GM18517 (cell line): ENCODE results near the gene ASIC4.

ENCODE experiments used
- ATAC-seq: cut with Tn5 transposase; IDR thresholded peaks from one replicate; pipeline ENCODE4 v1.9.1; 2021; ENCODE audit warnings: mild to moderate bottlenecking, moderate library complexity; ENCODE audit not compliant: unreplicated experiment

ASIC4 gene

DNA sequence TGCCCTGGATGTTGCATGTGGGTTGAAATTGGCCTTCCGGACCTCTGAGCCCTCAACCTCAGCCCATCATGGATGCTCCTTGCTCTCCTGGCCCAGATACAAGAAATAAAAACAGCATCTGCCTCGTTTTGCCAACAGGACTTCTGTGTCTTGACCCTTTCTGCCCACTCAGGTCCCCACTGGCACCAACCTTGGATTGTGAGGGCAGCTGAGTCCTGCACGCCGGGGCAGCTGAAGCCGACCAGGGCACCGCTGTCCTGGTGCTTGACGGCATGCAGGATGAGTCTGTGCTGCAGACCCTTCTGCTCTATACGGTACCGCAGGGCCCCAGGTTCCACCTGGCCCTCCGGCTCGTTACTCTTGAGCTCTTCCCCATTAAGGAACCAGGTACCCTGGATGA lies 52.4 kb downstream of the ASIC4 start:
- ATAC-seq: no peak

DNA sequence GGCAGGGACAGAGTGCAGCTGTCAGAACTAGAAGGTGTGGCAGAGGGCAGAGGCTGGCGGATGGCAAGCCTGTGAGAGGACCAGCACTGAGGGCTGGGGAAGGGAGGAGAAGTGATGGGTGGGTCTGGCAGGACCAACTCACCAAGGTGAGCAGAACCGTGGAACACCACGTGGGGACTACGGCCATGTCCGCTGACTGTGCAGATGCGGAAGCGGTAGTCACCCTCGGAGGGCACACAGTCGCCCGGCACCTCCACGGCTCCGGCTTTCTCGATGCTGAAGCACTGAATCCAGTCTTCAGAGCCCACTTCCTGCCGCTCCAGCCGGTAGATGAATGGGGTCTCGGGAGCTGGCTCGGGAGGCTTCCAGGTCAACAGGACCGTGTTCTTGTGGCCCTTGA lies 52.8 kb downstream of the ASIC4 start:
- ATAC-seq: no peak

DNA sequence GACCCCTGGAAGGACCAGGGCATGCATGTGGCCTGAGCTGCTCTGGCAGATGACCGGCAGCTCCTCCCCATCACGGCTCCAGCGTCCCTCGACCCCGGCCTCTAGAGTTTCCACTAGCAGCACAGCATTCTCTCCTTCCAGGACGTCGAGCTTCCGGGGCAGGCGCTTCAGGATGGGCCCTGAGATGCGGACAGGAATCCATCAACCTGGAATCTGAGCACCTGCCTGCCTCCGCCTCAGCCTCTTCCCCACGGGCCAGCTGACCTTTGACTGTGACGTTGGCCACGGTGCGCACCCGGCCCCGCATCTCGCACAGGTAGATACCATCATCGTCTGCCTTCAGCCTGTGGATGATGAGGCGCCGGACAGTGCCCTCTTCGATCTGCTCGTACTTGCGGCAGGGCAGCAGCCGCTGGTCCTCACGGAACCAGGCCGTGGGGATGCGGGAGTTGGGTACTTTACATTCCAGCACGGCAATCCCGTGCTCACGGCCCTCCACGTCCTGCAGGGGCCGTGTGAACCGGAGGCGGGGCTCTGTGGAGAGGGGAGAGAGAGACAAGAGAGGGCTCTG lies 53.6 kb downstream of the ASIC4 start:
- no peak for ATAC-seq

- ATAC-seq: no peak
These were observed 54.8 kb downstream of the ASIC4 start for GRCh38 chr2:219569041-219569440.

DNA sequence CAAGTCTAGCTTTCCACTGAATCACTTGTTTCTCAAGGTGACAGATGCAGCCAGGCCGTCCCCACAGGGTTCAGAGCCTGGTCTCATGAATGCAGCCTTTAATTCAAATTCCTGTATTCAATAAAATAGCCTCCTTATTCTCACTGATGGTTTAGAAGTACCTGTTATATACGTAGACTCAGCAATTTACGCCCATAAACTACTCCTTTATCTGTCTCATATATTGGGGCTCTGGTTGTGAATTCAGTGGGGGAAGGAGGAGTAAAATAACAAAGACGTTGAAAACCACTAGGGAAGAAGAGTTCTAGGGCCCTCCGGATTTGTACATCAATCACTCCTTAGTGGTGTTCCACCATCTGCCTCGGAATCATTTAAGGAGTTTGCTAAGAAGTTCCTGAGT lies 55.4 kb downstream of the ASIC4 start:
- ATAC-seq: no peak

GRCh38 chr2:219570194-219570923 lies 56.1 kb downstream of the ASIC4 start:
- ATAC-seq: no peak

DNA sequence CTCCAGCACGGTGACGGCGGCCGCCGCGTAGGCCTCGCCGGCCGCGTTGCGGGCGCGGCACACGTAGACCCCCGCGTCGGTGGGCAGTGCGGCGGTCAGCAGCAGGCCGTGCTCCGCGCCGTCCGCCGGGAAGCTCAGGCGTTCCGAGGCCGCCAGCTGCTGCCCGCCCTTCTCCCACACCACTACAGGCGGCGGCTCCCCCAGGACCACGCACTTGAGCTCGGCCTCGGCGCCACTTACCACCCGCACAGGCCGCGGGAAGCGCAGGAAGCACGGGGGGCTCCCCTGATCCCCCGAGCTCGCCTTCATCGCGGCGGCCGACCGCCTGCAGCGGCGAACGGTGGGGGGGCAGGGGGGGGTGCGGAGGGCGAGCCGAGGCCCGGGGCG lies 56.6 kb downstream of the ASIC4 start:
- no peak for ATAC-seq

DNA sequence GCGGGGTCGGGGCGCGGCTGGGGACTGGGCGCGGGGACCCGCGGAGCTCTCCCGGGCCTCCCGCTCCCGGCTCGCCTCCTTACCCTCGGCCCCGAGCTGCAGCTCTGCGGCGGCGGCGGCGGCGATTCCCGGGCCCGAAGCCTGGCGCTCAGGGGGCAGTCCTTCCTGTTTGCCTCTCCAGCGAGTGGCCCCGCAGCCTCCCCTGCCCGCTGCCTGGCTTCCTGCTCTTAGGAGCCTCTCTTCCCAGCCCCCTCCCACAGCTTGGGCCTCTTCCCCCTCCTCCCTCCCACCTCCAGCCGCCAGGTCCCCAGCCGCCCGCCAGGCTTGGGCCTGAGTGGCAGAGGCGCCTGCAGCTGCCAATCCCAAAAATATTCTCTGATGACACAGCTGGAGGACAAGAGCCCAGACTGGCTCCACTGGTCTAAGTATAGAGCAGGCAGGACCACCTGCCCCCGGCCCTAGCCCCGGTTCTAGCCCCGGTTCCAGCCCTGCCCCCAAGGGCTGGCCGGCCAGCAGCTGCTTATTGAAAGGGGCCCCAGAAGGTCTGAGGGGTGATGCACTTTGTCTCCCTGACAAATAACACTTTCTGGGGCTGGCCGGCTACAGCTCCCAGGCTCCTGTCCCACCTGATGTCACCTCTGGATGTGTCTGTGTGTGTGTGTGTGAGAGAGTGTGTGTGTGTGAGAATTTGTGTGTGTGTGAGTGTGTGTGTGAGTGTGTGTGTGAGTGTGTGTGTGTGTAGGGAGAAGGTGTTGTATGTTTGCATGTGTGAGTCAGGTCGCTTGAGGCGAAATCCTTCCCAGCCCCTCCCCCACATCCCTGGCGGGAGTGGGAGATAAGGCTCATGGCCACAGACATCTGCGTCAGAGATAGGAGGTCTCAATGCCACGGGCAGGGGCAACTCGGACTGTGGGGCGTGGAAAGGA lies 57.3 kb downstream of the ASIC4 start, which contains the start of gene OBSL1:
TSS of gene OBSL1 (minus strand) at position 229 of the 926 bp plus-strand sequence. CDS start 307 bp downstream, outside the sequence.
- no peak for ATAC-seq

DNA sequence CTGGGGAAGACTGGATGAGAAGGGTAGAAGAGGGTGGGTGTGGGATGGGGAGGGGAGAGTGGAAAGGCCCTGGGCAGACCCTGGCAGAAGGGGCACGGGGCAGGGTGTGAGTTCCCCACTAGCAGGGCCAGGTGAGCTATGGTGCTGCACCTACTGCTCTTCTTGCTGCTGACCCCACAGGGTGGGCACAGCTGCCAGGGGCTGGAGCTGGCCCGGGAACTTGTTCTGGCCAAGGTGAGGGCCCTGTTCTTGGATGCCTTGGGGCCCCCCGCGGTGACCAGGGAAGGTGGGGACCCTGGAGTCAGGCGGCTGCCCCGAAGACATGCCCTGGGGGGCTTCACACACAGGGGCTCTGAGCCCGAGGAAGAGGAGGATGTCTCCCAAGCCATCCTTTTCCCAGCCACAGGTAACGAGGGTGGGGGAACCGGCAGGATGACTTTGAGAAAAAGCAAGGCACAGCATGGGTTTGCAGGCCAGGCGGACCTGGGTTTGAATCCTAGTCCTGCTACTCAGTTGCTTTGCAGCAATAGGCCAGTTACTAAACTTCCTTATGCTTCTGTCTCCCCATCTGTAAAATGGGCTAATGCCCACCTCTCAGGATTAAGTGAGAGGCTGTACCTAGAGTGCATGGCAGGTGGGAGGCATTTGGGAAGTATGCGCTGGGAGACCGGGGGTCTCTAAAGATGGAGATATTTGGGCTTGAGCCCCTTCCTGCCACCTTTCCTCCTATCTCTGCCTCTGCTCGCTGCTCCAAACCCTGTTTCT lies 58.1 kb downstream of the ASIC4 start, which contains the start of gene INHA:
TSS of gene INHA (plus strand) at position 74 of the 765 bp plus-strand sequence. CDS start at position 139, 65 bp downstream.
- no peak for ATAC-seq

DNA sequence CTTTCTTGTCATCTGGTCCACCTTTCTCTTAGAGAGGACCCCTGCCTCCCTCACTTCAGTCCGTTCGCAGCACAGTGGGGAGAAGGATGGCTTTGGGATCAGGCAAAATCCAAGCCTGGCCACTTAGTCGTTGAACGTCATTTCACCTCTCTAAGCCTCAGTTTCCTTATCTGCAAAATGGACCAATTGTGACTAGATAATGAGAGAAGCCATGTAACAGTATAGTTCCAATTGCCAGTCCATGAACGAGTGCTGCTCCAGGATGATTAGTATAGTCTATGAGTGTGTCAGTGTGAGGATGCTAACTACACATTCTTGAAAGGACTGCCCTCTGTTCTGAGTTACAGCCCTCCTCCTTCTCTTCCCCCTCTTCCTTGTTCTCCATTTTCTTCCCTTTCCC lies 58.9 kb downstream of the ASIC4 start:
- no peak for ATAC-seq

- no peak for ATAC-seq
These were observed 60.4 kb downstream of the ASIC4 start for GRCh38 chr2:219574484-219575311.

DNA sequence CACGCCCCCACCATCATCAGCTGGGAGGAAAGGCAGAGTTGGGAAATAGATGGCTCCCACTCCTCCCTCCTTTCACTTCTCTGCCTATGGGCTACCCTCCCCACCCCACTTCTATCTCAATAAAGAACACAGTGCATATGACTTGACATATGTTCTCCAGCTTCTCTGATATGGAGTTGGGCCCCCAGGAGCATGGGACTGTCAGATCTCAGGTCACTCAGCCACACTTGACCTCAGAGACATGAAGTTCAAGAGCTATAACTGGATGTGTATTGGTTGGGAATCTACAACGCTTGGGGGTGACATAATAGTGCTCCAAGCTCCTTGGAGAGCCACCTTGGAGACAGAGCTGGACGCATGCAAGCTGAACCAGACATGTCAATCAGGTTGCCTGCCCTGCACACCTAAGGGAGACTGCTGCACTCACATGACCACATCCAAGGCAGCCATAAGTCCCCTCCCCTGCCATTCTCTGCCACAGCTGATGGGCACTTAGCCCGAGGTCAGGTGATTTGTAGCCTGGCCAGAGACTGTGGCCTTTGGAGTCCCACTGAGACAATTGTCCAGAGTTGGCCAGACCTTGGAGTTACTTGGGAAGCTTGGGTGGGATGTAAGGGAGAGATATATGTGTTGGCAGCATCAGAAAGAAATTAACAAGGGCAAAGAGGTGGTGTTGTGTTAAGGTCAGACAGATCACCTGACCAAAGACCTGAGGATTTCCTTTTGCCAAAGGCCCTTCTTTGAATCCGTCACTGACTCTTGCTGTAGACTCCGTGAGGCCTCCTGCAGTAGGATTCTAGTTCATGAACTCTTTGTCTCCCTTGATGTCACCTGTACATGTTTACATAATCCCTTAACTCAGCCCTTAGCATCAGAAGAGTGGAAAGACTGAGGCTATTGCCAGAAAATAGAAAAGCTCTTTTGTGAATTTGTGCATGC lies 61.6 kb downstream of the ASIC4 start:
- ATAC-seq: no peak

DNA sequence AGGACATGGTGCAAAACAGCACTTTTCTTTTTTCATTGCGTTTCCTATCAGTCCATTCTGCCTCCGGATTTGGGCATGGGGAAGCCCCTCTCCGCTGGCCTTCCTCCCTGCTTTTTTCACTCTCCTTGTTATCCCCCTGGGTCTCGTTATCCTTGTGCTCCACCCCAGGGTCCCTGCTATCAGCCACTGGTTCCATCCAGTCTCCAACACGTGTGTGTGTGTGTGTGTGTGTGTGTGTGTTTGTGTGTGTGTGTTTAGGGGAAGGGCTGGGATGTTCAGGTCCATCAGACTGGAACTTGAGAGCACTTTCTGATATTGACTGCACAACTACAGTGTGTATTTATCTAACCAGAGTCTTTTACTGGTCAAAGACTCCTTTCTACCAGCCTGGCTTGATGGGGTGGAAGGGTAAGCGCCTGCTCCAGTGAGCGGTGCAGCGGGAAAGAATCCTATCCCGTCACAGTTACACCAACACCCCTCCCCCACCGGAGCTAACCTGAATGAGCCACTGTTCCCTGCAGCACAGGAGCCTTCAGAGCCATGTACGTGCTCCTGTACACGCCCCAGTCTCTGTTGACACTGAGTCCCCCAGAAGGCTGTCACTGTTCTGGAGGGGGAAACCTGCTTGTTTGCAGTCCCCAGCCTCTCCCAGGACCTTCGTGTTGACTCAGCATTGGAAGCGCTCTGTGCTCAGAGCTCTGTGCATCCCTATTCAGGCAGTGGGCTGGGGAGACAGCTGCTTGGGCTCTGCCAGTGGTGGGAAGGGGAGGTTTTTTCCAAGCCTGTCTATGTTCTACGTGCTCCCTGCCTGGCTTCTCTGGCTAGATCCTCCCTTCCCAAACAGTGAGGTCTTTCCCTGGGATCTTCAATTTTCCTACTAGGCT lies 62.5 kb downstream of the ASIC4 start:
- ATAC-seq: no peak

DNA sequence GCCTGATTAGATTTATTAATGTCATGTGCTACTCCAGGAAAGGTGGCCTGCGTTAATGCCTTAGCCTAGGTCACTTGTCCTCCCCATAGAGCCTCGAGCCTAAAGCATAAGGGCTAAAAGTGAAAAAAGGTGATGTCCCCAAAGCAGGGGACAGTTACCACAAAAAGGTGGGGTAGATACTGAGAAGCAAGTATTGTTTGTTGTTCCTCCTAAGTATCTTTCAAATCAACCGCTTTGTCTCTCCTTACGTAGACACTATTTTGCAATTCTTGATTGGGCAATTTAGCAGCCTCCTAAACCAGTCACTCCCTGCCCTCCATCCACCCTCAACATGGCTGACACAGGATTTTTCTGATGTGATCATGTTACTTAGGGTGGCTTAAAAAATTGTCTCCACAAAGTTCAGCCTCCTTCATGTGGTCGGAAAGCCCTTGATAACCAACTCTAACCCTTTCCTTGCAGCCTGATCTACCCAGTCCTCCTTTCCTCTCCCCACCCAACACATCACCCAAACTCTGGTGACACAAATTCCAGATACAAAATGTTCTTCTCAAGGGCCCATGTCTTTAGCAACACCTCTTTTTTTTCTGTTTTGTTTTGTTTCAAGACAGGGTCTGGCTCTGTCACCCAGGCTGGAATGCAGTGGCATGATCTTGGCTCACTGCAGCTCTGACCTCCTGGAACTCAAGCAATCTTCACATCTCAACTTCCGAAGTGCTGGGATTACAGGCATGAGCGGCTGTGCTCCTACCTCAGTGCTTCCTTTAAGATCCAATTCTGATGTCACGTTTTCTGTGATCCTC lies 64.7 kb downstream of the ASIC4 start:
- no peak for ATAC-seq

DNA sequence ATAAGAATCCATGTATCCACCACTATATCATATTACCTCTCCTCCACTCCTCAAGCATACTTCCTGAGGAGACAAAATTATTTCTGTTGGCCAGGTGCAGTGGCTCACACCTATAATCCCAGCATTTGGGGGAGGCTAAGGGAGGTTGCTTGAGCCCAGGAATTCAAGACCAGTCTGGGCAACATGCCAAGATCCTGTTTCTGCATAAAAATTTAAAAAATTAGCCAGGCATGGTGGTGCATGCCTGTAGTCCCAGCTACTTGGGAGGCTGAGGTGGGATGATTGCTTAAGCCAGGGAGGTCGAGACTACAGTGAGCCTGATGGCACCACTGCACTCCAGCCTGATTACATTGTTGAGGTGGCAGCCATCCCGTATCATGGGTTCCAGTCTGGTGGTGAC lies 67.1 kb downstream of the ASIC4 start:
- no peak for ATAC-seq
